Activated B cell treated with CpG ODN at 0.5 μM for 24 hours (primary cell): Measurements from ENCODE around the gene SCUBE1. TPM values are rescaled to one million over a fixed set of nuclear protein-coding genes. Genes with fewer than 3 reads are reported as not detected.

Experiments used
- ATAC-seq: fragments of 200-7000 bp; cut with Tn5 transposase; one replicate; pipeline ENCODE4 v1.10.0; 2021; ENCODE audit warnings: low read depth, mild to moderate bottlenecking, moderate library complexity
- CTCF ChIA-PET: fragments of 350-600 bp; sonication (Branson Sonifier 250); formaldehyde crosslinking; loops from one replicate; lab custom pipeline; 2021; ENCODE audit warnings: antibody characterized with exemption; lab: Charles Lee
- POLR2A ChIA-PET: fragments of 350-600 bp; sonication (Branson Sonifier 250); formaldehyde crosslinking; loops from one replicate; lab custom pipeline; 2021; ENCODE audit warnings: antibody characterized with exemption; lab: Charles Lee
- DNase-seq: peaks from one replicate; pipeline ENCODE4 v3.0.0; 2022
- H3K27ac Mint-ChIP-seq: one replicate; pipeline ENCODE4 v1.8.0; 2020; ENCODE audit warnings: mixed read lengths
- H3K27me3 Mint-ChIP-seq: one replicate; pipeline ENCODE4 v1.8.0; 2021; ENCODE audit warnings: mixed read lengths
- H3K36me3 Mint-ChIP-seq: one replicate; pipeline ENCODE4 v1.8.0; 2021; ENCODE audit warnings: low read depth, mixed read lengths
- H3K4me1 Mint-ChIP-seq: one replicate; pipeline ENCODE4 v1.8.0; 2021; ENCODE audit warnings: mixed read lengths
- H3K4me3 Mint-ChIP-seq: one replicate; pipeline ENCODE4 v1.8.0; 2020; ENCODE audit warnings: mild to moderate bottlenecking, mixed read lengths
- H3K9me3 Mint-ChIP-seq: one replicate; pipeline ENCODE4 v1.8.0; 2020; ENCODE audit warnings: mixed read lengths
- intact Hi-C: fragments of 100-400 bp; cut with micrococcal nuclease; formaldehyde crosslinking; loops from one replicate; pipeline ENCODE4 v1.15.1; 2024
- total RNA-seq: library from RNA; stranded (reverse); gene quantifications from 2 replicates; pipeline ENCODE4 v1.2.3, GENCODE V29; 2022
- TF ChIP-seq, protein P1 (sequence below): fragments of 200-600 bp; IDR thresholded peaks from one replicate; pipeline ENCODE4 v1.8.0; 2022; ENCODE audit warnings: antibody characterized with exemption, mild to moderate bottlenecking

The SCUBE1 gene
- total RNA-seq, 1 donor from 2014 or later, result not detected

DNA sequence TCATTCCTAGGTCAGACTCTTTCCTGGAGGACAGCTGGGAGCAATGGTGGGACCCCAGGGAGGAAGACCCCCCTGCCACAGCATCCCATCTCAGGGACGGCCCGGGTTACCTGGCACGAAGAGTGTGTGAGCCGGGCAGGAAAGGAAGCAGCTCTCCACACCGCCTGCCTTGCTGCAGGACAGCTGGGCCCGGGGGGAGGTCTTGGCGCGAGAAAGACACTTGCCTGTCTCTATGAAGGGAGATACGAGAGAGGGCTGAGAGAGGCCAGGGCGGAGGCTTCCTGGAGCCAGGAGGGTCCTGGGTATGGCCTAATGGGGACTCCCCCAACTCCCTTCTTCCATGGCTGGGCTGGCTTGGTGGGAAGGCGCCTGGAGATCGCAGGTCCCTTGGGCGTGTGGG is 120.2 kb downstream of the SCUBE1 start:
- Mint-ChIP-seq H3K27ac (no peak overlapping the region), H3K9me3 (no peaks in the 10 kb centered on the region), H3K27me3 (peaks cover under 1% of the 10 kb centered on the region), H3K36me3 (no peaks in the 10 kb centered on the region), H3K4me3 (no peak overlapping the region), H3K4me1 (no peaks in the 10 kb centered on the region)
- ATAC-seq, result no peak
- ChIA-PET CTCF (no interaction called here), POLR2A (no interaction called here)
- DNase-seq, result no peak
- intact Hi-C loops, result no loop called here
- TF ChIP-seq, protein P1, sequence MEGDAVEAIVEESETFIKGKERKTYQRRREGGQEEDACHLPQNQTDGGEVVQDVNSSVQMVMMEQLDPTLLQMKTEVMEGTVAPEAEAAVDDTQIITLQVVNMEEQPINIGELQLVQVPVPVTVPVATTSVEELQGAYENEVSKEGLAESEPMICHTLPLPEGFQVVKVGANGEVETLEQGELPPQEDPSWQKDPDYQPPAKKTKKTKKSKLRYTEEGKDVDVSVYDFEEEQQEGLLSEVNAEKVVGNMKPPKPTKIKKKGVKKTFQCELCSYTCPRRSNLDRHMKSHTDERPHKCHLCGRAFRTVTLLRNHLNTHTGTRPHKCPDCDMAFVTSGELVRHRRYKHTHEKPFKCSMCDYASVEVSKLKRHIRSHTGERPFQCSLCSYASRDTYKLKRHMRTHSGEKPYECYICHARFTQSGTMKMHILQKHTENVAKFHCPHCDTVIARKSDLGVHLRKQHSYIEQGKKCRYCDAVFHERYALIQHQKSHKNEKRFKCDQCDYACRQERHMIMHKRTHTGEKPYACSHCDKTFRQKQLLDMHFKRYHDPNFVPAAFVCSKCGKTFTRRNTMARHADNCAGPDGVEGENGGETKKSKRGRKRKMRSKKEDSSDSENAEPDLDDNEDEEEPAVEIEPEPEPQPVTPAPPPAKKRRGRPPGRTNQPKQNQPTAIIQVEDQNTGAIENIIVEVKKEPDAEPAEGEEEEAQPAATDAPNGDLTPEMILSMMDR, result no peak

DNA sequence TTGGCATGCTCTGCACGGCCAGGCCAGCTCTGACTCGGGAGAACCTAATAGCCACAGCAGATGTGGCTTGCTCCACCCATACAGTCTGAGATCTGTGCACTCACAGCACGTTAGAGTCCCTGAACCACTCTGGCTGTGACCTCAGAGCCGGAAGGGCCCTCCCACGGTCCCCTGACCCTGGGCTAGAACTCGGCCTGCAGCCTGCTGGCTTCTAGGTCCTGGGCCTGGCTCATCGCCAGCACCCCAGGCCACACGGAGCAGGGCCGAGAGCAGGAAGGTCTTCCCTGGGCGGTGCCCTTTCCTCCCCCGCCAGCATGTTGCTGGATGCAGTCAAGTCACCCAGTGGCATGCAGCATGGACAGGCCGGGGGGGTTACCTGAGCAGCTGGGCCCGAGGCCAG is 120.9 kb downstream of the SCUBE1 start:
- CTCF ChIA-PET, result no interaction called here
- H3K27me3 Mint-ChIP-seq, result peaks cover 4% of the 10 kb centered on the region
- no peak for ATAC-seq
- intact Hi-C loops, result no loop called here
- no peaks in the 10 kb centered on the region for H3K4me1 Mint-ChIP-seq
- POLR2A ChIA-PET, result no interaction called here
- no peak for DNase-seq
- TF ChIP-seq, protein P1, result no peak
- H3K36me3 Mint-ChIP-seq, result no peaks in the 10 kb centered on the region
- H3K9me3 Mint-ChIP-seq, result no peaks in the 10 kb centered on the region
- no peak overlapping the region for H3K27ac Mint-ChIP-seq
- H3K4me3 Mint-ChIP-seq, result no peak overlapping the region

DNA sequence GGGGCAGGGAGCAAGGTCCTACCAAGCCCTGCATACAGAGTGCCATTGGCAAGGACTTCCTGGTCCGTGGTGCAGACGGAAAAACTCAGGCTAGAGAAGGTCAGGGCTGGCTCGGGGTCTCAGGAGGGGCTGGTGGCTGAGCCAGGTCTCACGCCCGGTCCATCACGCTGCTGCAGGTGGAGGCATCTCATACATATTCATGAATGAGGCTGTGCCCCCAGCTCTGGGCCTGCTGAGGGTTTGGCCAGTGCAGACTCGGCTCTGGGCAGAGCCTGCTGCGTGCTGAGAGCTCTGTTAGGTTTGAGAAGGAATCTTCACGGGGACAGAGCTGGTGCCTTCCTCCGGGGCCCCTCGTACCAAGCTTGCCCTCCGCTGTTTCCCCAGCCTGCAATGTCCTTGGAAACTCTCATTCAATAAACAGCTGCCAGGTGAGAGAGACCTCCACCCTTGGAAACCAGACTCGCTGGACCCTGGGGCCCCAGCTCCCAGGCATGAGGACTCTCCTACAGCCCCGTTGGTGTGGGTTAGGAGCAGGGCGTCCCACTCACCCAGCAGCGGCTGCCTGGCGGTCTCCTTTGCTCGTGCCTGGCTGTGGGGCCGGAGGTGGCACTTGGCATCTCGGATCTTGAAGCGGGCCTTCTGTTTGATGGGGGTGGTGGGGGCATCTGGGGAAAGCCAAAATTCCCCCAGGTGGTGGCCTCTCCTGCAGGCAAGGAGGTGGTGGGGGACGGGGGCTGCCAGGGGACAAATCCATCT is 122.4 kb downstream of the SCUBE1 start:
- DNase-seq, result no peak
- intact Hi-C loops, result no loop called here
- no peak overlapping the region for H3K27ac Mint-ChIP-seq
- ATAC-seq, result no peak
- H3K36me3 Mint-ChIP-seq, result no peaks in the 10 kb centered on the region
- H3K9me3 Mint-ChIP-seq, result no peaks in the 10 kb centered on the region
- H3K27me3 Mint-ChIP-seq, result peaks cover 6% of the 10 kb centered on the region
- no peaks in the 10 kb centered on the region for H3K4me1 Mint-ChIP-seq
- ChIA-PET CTCF (no interaction called here), POLR2A (no interaction called here)
- TF ChIP-seq, protein P1, result no peak
- H3K4me3 Mint-ChIP-seq, result no peak overlapping the region

DNA sequence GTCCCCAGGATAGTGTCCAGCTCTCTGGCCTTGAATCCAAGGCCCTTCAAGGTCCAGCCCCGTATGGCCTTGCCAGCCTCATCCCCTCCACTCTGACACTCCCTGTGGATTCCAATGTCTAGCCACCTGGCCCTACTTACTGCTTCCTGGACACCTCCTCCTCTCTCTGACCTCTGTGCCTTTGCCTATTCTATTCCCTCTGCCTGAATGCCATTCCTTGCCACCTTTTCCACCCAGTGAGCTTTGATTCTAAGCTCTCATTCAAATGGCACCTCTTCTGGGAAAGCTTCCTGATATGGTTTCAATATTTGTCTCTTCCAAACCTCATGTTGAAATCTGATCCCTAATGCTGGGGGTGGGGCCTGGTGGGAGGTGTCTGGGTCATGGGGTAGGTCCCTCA is 124.4 kb downstream of the SCUBE1 start:
- Mint-ChIP-seq H3K27me3 (peaks cover 6% of the 10 kb centered on the region), H3K27ac (no peak overlapping the region)
- intact Hi-C loops, result no loop called here

DNA sequence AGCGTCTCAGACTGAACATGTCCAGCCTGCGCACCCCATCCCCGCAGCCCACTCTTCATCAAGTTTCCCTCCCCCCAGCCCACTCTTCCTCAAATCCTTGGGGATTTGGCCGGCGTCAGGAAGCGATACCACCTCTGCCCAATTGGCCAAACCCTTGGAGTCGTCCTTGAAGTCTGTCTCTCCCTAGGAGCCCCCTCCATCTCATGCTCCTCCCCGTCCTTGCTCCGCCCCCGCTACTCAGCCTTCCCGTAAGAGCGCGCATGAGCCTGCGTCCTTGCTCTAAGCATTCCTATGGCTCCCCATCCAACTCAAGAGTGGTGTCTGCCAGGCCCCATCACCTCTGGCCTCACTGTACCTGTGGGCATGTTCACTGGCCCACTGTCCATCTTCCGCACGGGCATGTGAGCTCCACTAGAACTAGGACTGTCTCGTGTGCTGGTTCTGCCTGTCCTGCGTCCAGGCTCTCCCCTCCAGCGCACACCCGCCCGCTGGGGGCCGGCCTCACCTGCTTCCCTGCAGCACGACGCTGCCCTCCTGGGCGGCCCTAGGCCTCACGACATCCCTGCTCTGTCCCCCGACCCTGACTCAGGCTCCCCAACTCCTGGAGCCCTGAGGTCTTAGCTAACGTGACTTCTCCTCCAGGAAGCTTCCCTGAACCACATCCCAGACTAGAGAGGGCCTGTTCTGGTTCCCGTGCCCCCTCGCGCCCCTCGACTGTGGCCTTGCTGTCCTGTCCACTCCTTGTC is 125.7 kb downstream of the SCUBE1 start:
- DNase-seq (no peak), ATAC-seq (no peak)
- H3K27me3 Mint-ChIP-seq, result peaks cover 11% of the 10 kb centered on the region
- CTCF ChIA-PET, result no interaction called here
- intact Hi-C loops, result no loop called here
- TF ChIP-seq, protein P1, result no peak
- H3K4me1 Mint-ChIP-seq, result no peaks in the 10 kb centered on the region
- H3K27ac Mint-ChIP-seq, result no peak overlapping the region
- H3K9me3 Mint-ChIP-seq, result no peaks in the 10 kb centered on the region
- POLR2A ChIA-PET, result no interaction called here
- H3K4me3 Mint-ChIP-seq, result peak overlapping the region; percentile 39
- H3K36me3 Mint-ChIP-seq, result no peaks in the 10 kb centered on the region

More for the DNA sequence above, 124.4 kb downstream of the SCUBE1 start:
- ChIA-PET CTCF (no interaction called here), POLR2A (no interaction called here)
- TF ChIP-seq, protein P1, result no peak
- no peak for DNase-seq
- no peak for ATAC-seq
- Mint-ChIP-seq H3K4me3 (no peak overlapping the region), H3K9me3 (no peaks in the 10 kb centered on the region), H3K4me1 (no peaks in the 10 kb centered on the region), H3K36me3 (no peaks in the 10 kb centered on the region)
